Measurements from ENCODE around the gene PRDX2.

- TF ChIP-seq GATA3 (IDR thresholded peaks at IDR 0.05; ENCODE audit: low read depth, low read length) (no peak), GATA2 (IDR thresholded peaks at IDR 0.05; ENCODE audit: low read depth, low read length) (no peak)
Observed at GRCh38 chr19:12794196-12794941, 7.2 kb downstream of the PRDX2 start.

All from SH-SY5Y (cell line).